Mesodermal cell (in vitro differentiated cells): Measurements from ENCODE around the gene GABPB1.

Source experiments
- H3K27ac ChIP-seq: 2 replicates; pipeline ENCODE4 v1.7.0; 2013; ENCODE audit warnings: mild to moderate bottlenecking, low read depth, low read length, moderate library complexity; ENCODE audit not compliant: severe bottlenecking
- H3K36me3 ChIP-seq: 2 replicates; pipeline ENCODE4 v1.7.1; 2013; ENCODE audit warnings: mild to moderate bottlenecking, low read length, moderate library complexity; ENCODE audit not compliant: control insufficient read depth, insufficient read depth
- H3K4me1 ChIP-seq: one replicate; pipeline ENCODE4 v1.7.1; 2013; ENCODE audit warnings: mild to moderate bottlenecking, low read length; ENCODE audit not compliant: insufficient read depth, control insufficient read depth, poor library complexity, severe bottlenecking
- H3K4me3 ChIP-seq: 2 replicates; pipeline ENCODE4 v1.7.0; 2013; ENCODE audit warnings: low read length, control low read depth, mild to moderate bottlenecking; ENCODE audit not compliant: insufficient read depth, poor library complexity, severe bottlenecking; ENCODE audit errors: extremely low read depth
- H3K9me3 ChIP-seq: 2 replicates; pipeline ENCODE4 v1.7.1; 2013; ENCODE audit warnings: mild to moderate bottlenecking, low read length, moderate library complexity; ENCODE audit not compliant: control insufficient read depth
- WGBS, 2 experiments: methylation state at CpG; one replicate each; pipeline ENCODE4 v1.1.5; 2013; ENCODE audit warnings: missing lambda C conversion rate in 2 of 2; ENCODE audit not compliant: insufficient coverage in 2 of 2; 5-methylcytosine and 5-hydroxymethylcytosine counted together

GABPB1 gene

GRCh38 chr15:50257332-50257731, 97.7 kb downstream of the GABPB1 start:
- Histone ChIP-seq H3K27ac (no peak overlapping the region), H3K4me1 (peaks cover 6% of the 10 kb centered on the region)
- 93 to 94% methylated on average over 7 to 8 of the region's 8 CpGs for WGBS, 2 experiments

GRCh38 chr15:50256188-50257041, 98.6 kb downstream of the GABPB1 start:
- H3K36me3 ChIP-seq = no peaks in the 10 kb centered on the region
- H3K27ac ChIP-seq = no peak overlapping the region
- H3K9me3 ChIP-seq = no peaks in the 10 kb centered on the region
- H3K4me3 ChIP-seq = no peak overlapping the region
- 96 to 100% methylated on average over 1 to 3 of the region's 5 CpGs for WGBS, 2 experiments
- H3K4me1 ChIP-seq = peaks cover 6% of the 10 kb centered on the region

More at GRCh38 chr15:50257332-50257731, 97.7 kb downstream of the GABPB1 start:
- Histone ChIP-seq H3K36me3 (no peaks in the 10 kb centered on the region), H3K9me3 (no peaks in the 10 kb centered on the region), H3K4me3 (no peak overlapping the region)

- Histone ChIP-seq H3K4me1 (no peaks in the 10 kb centered on the region), H3K4me3 (no peak overlapping the region), H3K27ac (no peak overlapping the region), H3K9me3 (no peaks in the 10 kb centered on the region), H3K36me3 (no peaks in the 10 kb centered on the region)
- WGBS, 2 experiments = 86 to 97% methylated on average over 5 to 8 of the region's 11 CpGs
Observed at GRCh38 chr15:50252556-50252955, 102.4 kb downstream of the GABPB1 start.

GRCh38 chr15:50251638-50252182, 103.3 kb downstream of the GABPB1 start:
- WGBS, 2 experiments = 93 to 96% methylated on average over 8 of the region's 11 CpGs
- Histone ChIP-seq H3K36me3 (no peaks in the 10 kb centered on the region), H3K4me3 (no peak overlapping the region), H3K27ac (no peak overlapping the region), H3K4me1 (no peaks in the 10 kb centered on the region), H3K9me3 (no peaks in the 10 kb centered on the region)

GRCh38 chr15:50250760-50251394, 104.1 kb downstream of the GABPB1 start:
- Histone ChIP-seq H3K4me1 (no peaks in the 10 kb centered on the region), H3K36me3 (no peaks in the 10 kb centered on the region), H3K9me3 (no peaks in the 10 kb centered on the region), H3K27ac (no peak overlapping the region), H3K4me3 (no peak overlapping the region)
- 91 to 97% methylated on average over 3 to 4 of the region's 6 CpGs for WGBS, 2 experiments

- H3K4me3 ChIP-seq = no peak overlapping the region
- no peaks in the 10 kb centered on the region for H3K36me3 ChIP-seq
- WGBS, 2 experiments = 88 to 93% methylated on average over 2 of the region's 2 CpGs
- no peaks in the 10 kb centered on the region for H3K4me1 ChIP-seq
- H3K27ac ChIP-seq = no peak overlapping the region
- H3K9me3 ChIP-seq = no peaks in the 10 kb centered on the region
Observed at GRCh38 chr15:50249704-50250103, 105.3 kb downstream of the GABPB1 start.

- H3K9me3 ChIP-seq = no peaks in the 10 kb centered on the region
- no peak overlapping the region for H3K27ac ChIP-seq
- 87 to 98% methylated on average over 4 of the region's 4 CpGs for WGBS, 2 experiments
- H3K4me1 ChIP-seq = no peaks in the 10 kb centered on the region
- no peaks in the 10 kb centered on the region for H3K36me3 ChIP-seq
- no peak overlapping the region for H3K4me3 ChIP-seq
Observed at GRCh38 chr15:50248994-50249582, 105.9 kb downstream of the GABPB1 start.

- H3K4me1 ChIP-seq = no peaks in the 10 kb centered on the region
- WGBS, 2 experiments = 88 to 93% methylated on average over 13 of the region's 14 CpGs
- no peaks in the 10 kb centered on the region for H3K36me3 ChIP-seq
- H3K9me3 ChIP-seq = no peaks in the 10 kb centered on the region
- no peak overlapping the region for H3K4me3 ChIP-seq
- H3K27ac ChIP-seq = no peak overlapping the region
Observed at GRCh38 chr15:50247819-50248655, 107.0 kb downstream of the GABPB1 start.

GRCh38 chr15:50246631-50247030, 108.4 kb downstream of the GABPB1 start:
- Histone ChIP-seq H3K9me3 (no peaks in the 10 kb centered on the region), H3K27ac (no peak overlapping the region)
- 80 to 91% methylated on average over 1 to 2 of the region's 2 CpGs for WGBS, 2 experiments

GRCh38 chr15:50244959-50245624, 109.9 kb downstream of the GABPB1 start:
- no peak overlapping the region for H3K4me3 ChIP-seq
- WGBS, 2 experiments = 100% methylated on average over 1 of the region's 2 CpGs
- no peak overlapping the region for H3K27ac ChIP-seq
- no peaks in the 10 kb centered on the region for H3K4me1 ChIP-seq
- no peaks in the 10 kb centered on the region for H3K36me3 ChIP-seq
- H3K9me3 ChIP-seq = no peaks in the 10 kb centered on the region

More at GRCh38 chr15:50246631-50247030, 108.4 kb downstream of the GABPB1 start:
- no peak overlapping the region for H3K4me3 ChIP-seq
- H3K4me1 ChIP-seq = no peaks in the 10 kb centered on the region
- no peaks in the 10 kb centered on the region for H3K36me3 ChIP-seq
